ENCODE results near the gene SH3D21.
A peak's percentile ranks its signal among the peaks of the same experiment; 100 is the strongest.

DNA sequence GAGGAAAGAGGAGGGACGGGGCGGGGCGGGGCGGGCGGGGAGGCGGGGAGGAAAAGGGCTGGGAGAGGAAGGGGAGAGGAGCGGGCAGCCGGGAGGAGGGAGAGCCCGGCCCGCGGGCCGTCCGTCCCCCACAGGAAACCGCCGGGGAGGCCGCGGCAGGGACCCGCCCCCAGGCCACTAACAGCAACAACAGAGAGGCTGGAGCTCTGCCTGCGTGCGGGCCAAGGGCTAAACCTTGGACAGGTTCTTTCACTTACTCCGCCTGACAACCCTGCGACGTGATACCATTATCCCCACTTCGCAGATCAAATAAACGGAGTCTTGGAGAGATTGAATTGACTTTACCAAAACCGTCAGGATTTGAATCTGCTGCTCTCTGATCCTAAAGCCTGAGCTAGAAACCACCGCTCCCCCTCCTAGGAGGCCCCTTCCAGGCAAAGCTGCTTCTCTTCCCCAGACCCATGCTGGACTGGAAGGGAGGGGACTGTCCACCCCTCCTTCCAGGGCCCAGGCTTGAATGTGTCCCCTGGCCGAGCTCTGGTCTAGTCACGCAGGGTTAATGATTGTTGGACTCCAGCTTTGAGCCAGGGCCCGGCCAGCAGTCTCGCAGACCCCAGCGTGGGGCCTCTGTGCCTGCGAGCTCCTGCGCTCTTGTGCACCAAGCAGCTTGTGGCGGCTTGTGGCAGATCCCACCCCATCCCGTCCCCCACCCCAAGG, 17.6 kb downstream of the SH3D21 start, which contains the start of gene EVA1B:
- TF ChIP-seq, protein P1, sequence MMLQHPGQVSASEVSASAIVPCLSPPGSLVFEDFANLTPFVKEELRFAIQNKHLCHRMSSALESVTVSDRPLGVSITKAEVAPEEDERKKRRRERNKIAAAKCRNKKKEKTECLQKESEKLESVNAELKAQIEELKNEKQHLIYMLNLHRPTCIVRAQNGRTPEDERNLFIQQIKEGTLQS (IDR thresholded peaks at IDR 0.05; ENCODE audit: insufficient read depth, low read depth, low read length): no peak
- TF ChIP-seq, protein P2, sequence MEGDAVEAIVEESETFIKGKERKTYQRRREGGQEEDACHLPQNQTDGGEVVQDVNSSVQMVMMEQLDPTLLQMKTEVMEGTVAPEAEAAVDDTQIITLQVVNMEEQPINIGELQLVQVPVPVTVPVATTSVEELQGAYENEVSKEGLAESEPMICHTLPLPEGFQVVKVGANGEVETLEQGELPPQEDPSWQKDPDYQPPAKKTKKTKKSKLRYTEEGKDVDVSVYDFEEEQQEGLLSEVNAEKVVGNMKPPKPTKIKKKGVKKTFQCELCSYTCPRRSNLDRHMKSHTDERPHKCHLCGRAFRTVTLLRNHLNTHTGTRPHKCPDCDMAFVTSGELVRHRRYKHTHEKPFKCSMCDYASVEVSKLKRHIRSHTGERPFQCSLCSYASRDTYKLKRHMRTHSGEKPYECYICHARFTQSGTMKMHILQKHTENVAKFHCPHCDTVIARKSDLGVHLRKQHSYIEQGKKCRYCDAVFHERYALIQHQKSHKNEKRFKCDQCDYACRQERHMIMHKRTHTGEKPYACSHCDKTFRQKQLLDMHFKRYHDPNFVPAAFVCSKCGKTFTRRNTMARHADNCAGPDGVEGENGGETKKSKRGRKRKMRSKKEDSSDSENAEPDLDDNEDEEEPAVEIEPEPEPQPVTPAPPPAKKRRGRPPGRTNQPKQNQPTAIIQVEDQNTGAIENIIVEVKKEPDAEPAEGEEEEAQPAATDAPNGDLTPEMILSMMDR (IDR thresholded peaks at IDR 0.05; ENCODE audit: control extremely low read depth in 1 of 3, insufficient read depth in 1 of 3, low read depth in 1 of 3, low read length in 3 of 3): no peak
- no peak for TF ChIP-seq MAFK (IDR thresholded peaks at IDR 0.05; ENCODE audit: low read depth, low read length)
- peak; percentile 18 for TF ChIP-seq EZH2 (IDR thresholded peaks at IDR 0.05; ENCODE audit: low read depth, low read length, severe bottlenecking)
- no peak; a peak in 1 of 3 replicates for TF ChIP-seq POLR2A (IDR thresholded peaks at IDR 0.05; ENCODE audit: control extremely low read depth in 1 of 2, low read depth in 2 of 2, low read length in 2 of 2)
- no peak for TF ChIP-seq CHD1 (IDR thresholded peaks at IDR 0.05; ENCODE audit: low read depth, low read length)
- TF ChIP-seq ZNF274 (IDR thresholded peaks at IDR 0.05; ENCODE audit: borderline replicate concordance, extremely low read depth, low read length): no peak
- TF ChIP-seq, protein P3, sequence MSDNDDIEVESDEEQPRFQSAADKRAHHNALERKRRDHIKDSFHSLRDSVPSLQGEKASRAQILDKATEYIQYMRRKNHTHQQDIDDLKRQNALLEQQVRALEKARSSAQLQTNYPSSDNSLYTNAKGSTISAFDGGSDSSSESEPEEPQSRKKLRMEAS (IDR thresholded peaks at IDR 0.05): no peak
- TF ChIP-seq PHF8 (conservative IDR thresholded peaks at IDR 0.05; ENCODE audit: low read depth, low read length): no peak
- TF ChIP-seq TBP (IDR thresholded peaks at IDR 0.05; ENCODE audit: low read depth, low read length): no peak
- TF ChIP-seq JUND (IDR thresholded peaks at IDR 0.05; ENCODE audit: low read length): no peak
- TF ChIP-seq, protein P4, sequence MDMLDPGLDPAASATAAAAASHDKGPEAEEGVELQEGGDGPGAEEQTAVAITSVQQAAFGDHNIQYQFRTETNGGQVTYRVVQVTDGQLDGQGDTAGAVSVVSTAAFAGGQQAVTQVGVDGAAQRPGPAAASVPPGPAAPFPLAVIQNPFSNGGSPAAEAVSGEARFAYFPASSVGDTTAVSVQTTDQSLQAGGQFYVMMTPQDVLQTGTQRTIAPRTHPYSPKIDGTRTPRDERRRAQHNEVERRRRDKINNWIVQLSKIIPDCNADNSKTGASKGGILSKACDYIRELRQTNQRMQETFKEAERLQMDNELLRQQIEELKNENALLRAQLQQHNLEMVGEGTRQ (IDR thresholded peaks at IDR 0.05; ENCODE audit: low read length): no peak
- no peak for TF ChIP-seq CEBPB (IDR thresholded peaks at IDR 0.05; ENCODE audit: low read depth, low read length)
